Measurements from ENCODE around the gene CALHM2.

DNA sequence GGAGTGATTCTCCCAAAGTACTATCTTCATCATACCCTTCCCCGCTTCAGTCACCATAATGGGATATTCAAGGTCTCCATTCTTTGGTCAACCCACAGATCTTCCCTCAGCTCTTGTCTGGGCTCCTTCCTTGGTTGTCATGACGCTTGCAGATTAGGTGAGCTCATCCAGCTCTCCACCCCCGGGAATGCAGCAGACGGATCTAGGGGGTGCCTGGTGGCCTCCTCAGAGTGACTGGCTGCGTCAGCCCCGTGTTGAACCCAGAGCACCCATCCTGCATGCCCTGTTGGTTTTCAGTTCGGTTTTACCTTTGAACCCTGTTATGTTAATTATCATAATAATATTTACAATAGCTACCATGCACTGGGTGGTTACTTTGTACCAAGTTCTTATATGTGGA, 47.7 kb upstream of the CALHM2 start:
- TF ChIP-seq, protein P1, sequence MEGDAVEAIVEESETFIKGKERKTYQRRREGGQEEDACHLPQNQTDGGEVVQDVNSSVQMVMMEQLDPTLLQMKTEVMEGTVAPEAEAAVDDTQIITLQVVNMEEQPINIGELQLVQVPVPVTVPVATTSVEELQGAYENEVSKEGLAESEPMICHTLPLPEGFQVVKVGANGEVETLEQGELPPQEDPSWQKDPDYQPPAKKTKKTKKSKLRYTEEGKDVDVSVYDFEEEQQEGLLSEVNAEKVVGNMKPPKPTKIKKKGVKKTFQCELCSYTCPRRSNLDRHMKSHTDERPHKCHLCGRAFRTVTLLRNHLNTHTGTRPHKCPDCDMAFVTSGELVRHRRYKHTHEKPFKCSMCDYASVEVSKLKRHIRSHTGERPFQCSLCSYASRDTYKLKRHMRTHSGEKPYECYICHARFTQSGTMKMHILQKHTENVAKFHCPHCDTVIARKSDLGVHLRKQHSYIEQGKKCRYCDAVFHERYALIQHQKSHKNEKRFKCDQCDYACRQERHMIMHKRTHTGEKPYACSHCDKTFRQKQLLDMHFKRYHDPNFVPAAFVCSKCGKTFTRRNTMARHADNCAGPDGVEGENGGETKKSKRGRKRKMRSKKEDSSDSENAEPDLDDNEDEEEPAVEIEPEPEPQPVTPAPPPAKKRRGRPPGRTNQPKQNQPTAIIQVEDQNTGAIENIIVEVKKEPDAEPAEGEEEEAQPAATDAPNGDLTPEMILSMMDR (IDR thresholded peaks at IDR 0.05) = no peak
- TF ChIP-seq POLR2AphosphoS5 (IDR thresholded peaks at IDR 0.05; ENCODE audit: insufficient read depth in 1 of 2, low read depth in 1 of 2) = no peak

Measured in vagina (tissue), 2 donors.